Psoas muscle (tissue), 8 donors: Measurements from ENCODE around the gene WSB2. TPM values are rescaled to one million over a fixed set of nuclear protein-coding genes. Genes with fewer than 3 reads are reported as not detected.

Experiments
- ATAC-seq, 4 donors: fragments of 200-7000 bp; cut with Tn5 transposase; one replicate each; pipeline ENCODE4 v1.9.1; 2020; ENCODE audit warnings: moderate library complexity in 3 of 4, mild to moderate bottlenecking in 2 of 4
- DNase-seq, 2 donors: peaks; one replicate each; pipeline ENCODE4 v3.0.0-alpha.2; 2020
- H3K27ac ChIP-seq: fragments of 200-600 bp; one replicate; pipeline ENCODE4 v1.8.0; 2022
- H3K27me3 ChIP-seq, 3 donors: fragments of 200-600 bp in 1 of 3; one replicate each; pipeline versions ENCODE4 v1.6.1 to v1.8.0; 2013 to 2022; ENCODE audit warnings: low read length in 2 of 3, mild to moderate bottlenecking in 2 of 3, moderate library complexity in 1 of 3; ENCODE audit not compliant: insufficient read depth in 3 of 3
- H3K36me3 ChIP-seq, 2 donors: fragments of 200-600 bp in 1 of 2; one replicate each; pipeline versions ENCODE4 v1.6.1 to v1.8.0; 2013 to 2022; ENCODE audit warnings: low read depth in 1 of 2, mild to moderate bottlenecking in 1 of 2, moderate library complexity in 1 of 2; ENCODE audit not compliant: insufficient read depth in 1 of 2
- H3K4me1 ChIP-seq: fragments of 200-600 bp; one replicate; pipeline ENCODE4 v1.8.0; 2022
- H3K4me3 ChIP-seq: fragments of 200-600 bp; one replicate; pipeline ENCODE4 v1.8.0; 2022; ENCODE audit warnings: mild to moderate bottlenecking
- H3K9me3 ChIP-seq: fragments of 200-600 bp; one replicate; pipeline ENCODE4 v1.8.0; 2022
- CTCF ChIP-seq: fragments of 200-600 bp; IDR thresholded peaks from one replicate; pipeline ENCODE4 v1.8.0; 2022; ENCODE audit warnings: antibody characterized with exemption
- WGBS, 3 donors: extraction: QIAGEN DNeasy Blood & Tissue Kit; methylation state at CpG; one replicate each; pipeline versions ENCODE4 v1.1.6 to v1.1.7; 2013; 5-methylcytosine and 5-hydroxymethylcytosine counted together
- intact Hi-C, 2 donors: fragments of 100-400 bp; cut with DNase I; formaldehyde crosslinking; loops; one replicate each; pipeline versions ENCODE4 v1.11.0 to v1.14.2; 2022
- polyA plus RNA-seq, 3 donors: library from polyadenylated mRNA; stranded (reverse); fragments of 200-250 nt; gene quantifications; one replicate each; pipeline ENCODE4 v1.2.3, GENCODE V29; 2013
- total RNA-seq, 4 donors: library from RNA; stranded (reverse); fragmentation: NEBNext Ultra II Directional in 2 of 4; extraction: Animal tissue kit (Norgen Biotek cat#: 25700) in 2 of 4; gene quantifications; one replicate each; pipeline versions ENCODE4 v1.2.1 to v1.2.4, GENCODE V29; 2021 to 2023
- donor health status: healthy with polysubstance abuse.
- donor health status: DM: no; HTN: no; CAD: no; lungs with moderate emphysema.
- donor health status: Bipolar disorder and iron deficiency.
- donor health status: healthy.
- donor health status: DM: yes; HTN: yes; CAD: no.
- donor health status: DM: no; HTN: no; CAD: no.
- donor health status: DM: no; HTN: no; CAD: no.
- donor health status: DM: yes; HTN: yes; CAD: no.

WSB2 gene
- total and polyA plus RNA-seq, 7 donors: 63.8 to 113 (median 84.3) TPM

- peak overlapping the region; percentile 62 for H3K27ac ChIP-seq
- ATAC-seq (peak; percentile 98), DNase-seq (peak; percentile 79 to 87)
- 17 to 29% (median 19%) methylated on average over 14 of the region's 14 CpGs for WGBS, 3 donors
- intact Hi-C loops: no loop called here
- H3K4me1 ChIP-seq: peaks cover 53% of the 10 kb centered on the region
- no peaks in the 10 kb centered on the region for H3K27me3 ChIP-seq
- TF ChIP-seq CTCF: no peak
- H3K9me3 ChIP-seq: no peaks in the 10 kb centered on the region
- peaks cover 0 to 45% of the 10 kb centered on the region in 2 donors for H3K36me3 ChIP-seq
- H3K4me3 ChIP-seq: peak overlapping the region; percentile 15
Observed at GRCh38 chr12:118052324-118053070, 8.5 kb downstream of the WSB2 start.

- no peak for TF ChIP-seq CTCF
- Histone ChIP-seq H3K27me3 (no peaks in the 10 kb centered on the region), H3K4me3 (no peak overlapping the region), H3K9me3 (no peaks in the 10 kb centered on the region), H3K27ac (peak overlapping the region; percentile 62), H3K36me3 (peaks cover 0 to 55% of the 10 kb centered on the region in 2 donors), H3K4me1 (peaks cover 41% of the 10 kb centered on the region)
- ATAC-seq (peak in 1 of 4 donors; percentile 16), DNase-seq (peak in 1 of 2 donors; percentile 19)
- intact Hi-C loops: no loop called here
- WGBS, 3 donors: 73 to 85% (median 85%) methylated on average over 12 of the region's 12 CpGs
Observed at GRCh38 chr12:118050972-118051910, 9.7 kb downstream of the WSB2 start.

GRCh38 chr12:118046430-118046829 lies 14.5 kb downstream of the WSB2 start:
- no peak overlapping the region for H3K27ac ChIP-seq
- intact Hi-C loops: no loop called here

GRCh38 chr12:118044577-118044976 lies 16.4 kb downstream of the WSB2 start:
- intact Hi-C loops: no loop called here

More at GRCh38 chr12:118046430-118046829, 14.5 kb downstream of the WSB2 start:
- Histone ChIP-seq H3K4me3 (no peak overlapping the region), H3K4me1 (peaks cover 2% of the 10 kb centered on the region), H3K9me3 (no peaks in the 10 kb centered on the region), H3K36me3 (peaks cover under 1 to 88% of the 10 kb centered on the region in 2 donors), H3K27me3 (no peaks in the 10 kb centered on the region)
- ATAC-seq (no peak), DNase-seq (no peak)
- TF ChIP-seq CTCF: no peak
- WGBS, 3 donors: 92 to 99% (median 96%) methylated on average over 4 of the region's 4 CpGs

More at GRCh38 chr12:118044577-118044976, 16.4 kb downstream of the WSB2 start:
- TF ChIP-seq CTCF: no peak
- no peak overlapping the region for H3K27ac ChIP-seq
- 94 to 96% (median 95%) methylated on average over 8 of the region's 8 CpGs for WGBS, 3 donors
- peaks cover 3 to 88% of the 10 kb centered on the region in 2 donors for H3K36me3 ChIP-seq
- peak in 1 of 2 donors; percentile 19 for DNase-seq
- no peak for ATAC-seq
- H3K4me3 ChIP-seq: no peak overlapping the region
- H3K9me3 ChIP-seq: no peaks in the 10 kb centered on the region
- no peaks in the 10 kb centered on the region for H3K4me1 ChIP-seq
- no peaks in the 10 kb centered on the region for H3K27me3 ChIP-seq
